ENCODE results near the gene RPS24. TPM values are rescaled to one million over a fixed set of nuclear protein-coding genes. Genes with fewer than 3 reads are reported as not detected.

Gene RPS24
- polyA plus RNA-seq, 1 donor (not counting 4 experiments of a cell fraction or from before 2014, with no cell fraction given): 5,180 TPM

- dilution Hi-C loops (cut with MboI; ENCODE audit: extremely low pct_ligation_motif_present, low sequenced_read_pairs): no loop called here
- Histone ChIP-seq H4K20me1 (ENCODE audit: control insufficient read depth, extremely low read depth, insufficient read depth, low read length) (no peaks in the 10 kb centered on the region), H2AFZ (ENCODE audit: control insufficient read depth, low read length) (peak overlapping the region; percentile 84), H3K27ac (ENCODE audit: control insufficient read depth, insufficient read depth, low read length) (peak overlapping the region; percentile 85), H3K27me3 (ENCODE audit: control insufficient read depth, extremely low read depth, insufficient read depth, low read length) (no peaks in the 10 kb centered on the region), H3K36me3 (ENCODE audit: control insufficient read depth in 2 of 2, extremely low read depth in 1 of 2, insufficient read depth in 2 of 2, low read length in 2 of 2) (peaks cover 9 to 22% of the 10 kb centered on the region in 2 experiments), H3K4me3 (ENCODE audit: control insufficient read depth in 2 of 3, extremely low read depth in 1 of 3, insufficient read depth in 2 of 3, low read depth in 1 of 3, low read length in 3 of 3) (peak overlapping the region; percentile 96 to 99 (median 99)), H3K9me3 (ENCODE audit: control insufficient read depth, low read depth, low read length) (no peaks in the 10 kb centered on the region), H3K79me2 (ENCODE audit: control insufficient read depth, insufficient read depth, low read length) (peaks cover 30% of the 10 kb centered on the region), H3K4me1 (ENCODE audit: control insufficient read depth, extremely low read depth, insufficient read depth, low read length) (peaks cover 37% of the 10 kb centered on the region), H3K9me1 (ENCODE audit: control insufficient read depth, extremely low read depth, insufficient read depth, low read length) (no peaks in the 10 kb centered on the region), H3K4me2 (ENCODE audit: control insufficient read depth, extremely low read depth, insufficient read depth, low read depth, low read length) (peak overlapping the region; percentile 81), H3K9ac (ENCODE audit: control insufficient read depth, extremely low read depth, insufficient read depth, low read length) (peak overlapping the region; percentile 98)
- TF ChIP-seq EZH2 (IDR thresholded peaks at IDR 0.05; ENCODE audit: low read length) (no peak), CTCF (optimal IDR thresholded peaks at IDR 0.05 in 1 of 3, IDR thresholded peaks at IDR 0.05 in 1 of 3, conservative IDR thresholded peaks at IDR 0.05 in 1 of 3; ENCODE audit: extremely low read depth in 1 of 3, insufficient read depth in 2 of 3, low read length in 3 of 3) (no peak)
- no peak for DNase-seq (ENCODE audit: low read depth, low spot score)
- no peak for FAIRE-seq
Measured at GRCh38 chr10:78028438-78029268, 5.0 kb upstream of the RPS24 start.

- H2AFZ ChIP-seq (ENCODE audit: control insufficient read depth, low read length): peak within 1 kb of the TSS; percentile 84
- H3K4me2 ChIP-seq (ENCODE audit: control insufficient read depth, extremely low read depth, insufficient read depth, low read depth, low read length): peak within 1 kb of the TSS; percentile 81
- H3K79me2 ChIP-seq (ENCODE audit: control insufficient read depth, insufficient read depth, low read length): peaks cover 38% of the 10 kb centered on the region
- peak within 1 kb of the TSS; percentile 96 to 99 (median 99) for H3K4me3 ChIP-seq (ENCODE audit: control insufficient read depth in 2 of 3, extremely low read depth in 1 of 3, insufficient read depth in 2 of 3, low read depth in 1 of 3, low read length in 3 of 3)
- dilution Hi-C loops (cut with MboI; ENCODE audit: extremely low pct_ligation_motif_present, low sequenced_read_pairs): no loop called here
- H3K9me3 ChIP-seq (ENCODE audit: control insufficient read depth, low read depth, low read length): no peaks in the 10 kb centered on the region
- H3K27me3 ChIP-seq (ENCODE audit: control insufficient read depth, extremely low read depth, insufficient read depth, low read length): no peaks in the 10 kb centered on the region
- H3K9ac ChIP-seq (ENCODE audit: control insufficient read depth, extremely low read depth, insufficient read depth, low read length): peak within 1 kb of the TSS; percentile 98
- FAIRE-seq (no peak), DNase-seq (ENCODE audit: low read depth, low spot score) (peak; percentile 88)
- H3K36me3 ChIP-seq (ENCODE audit: control insufficient read depth in 2 of 2, extremely low read depth in 1 of 2, insufficient read depth in 2 of 2, low read length in 2 of 2): peaks cover 3 to 21% of the 10 kb centered on the region in 2 experiments
- H3K4me1 ChIP-seq (ENCODE audit: control insufficient read depth, extremely low read depth, insufficient read depth, low read length): peaks cover 37% of the 10 kb centered on the region
- no peaks in the 10 kb centered on the region for H4K20me1 ChIP-seq (ENCODE audit: control insufficient read depth, extremely low read depth, insufficient read depth, low read length)
- peak within 1 kb of the TSS; percentile 85 for H3K27ac ChIP-seq (ENCODE audit: control insufficient read depth, insufficient read depth, low read length)
- TF ChIP-seq EZH2 (IDR thresholded peaks at IDR 0.05; ENCODE audit: low read length) (no peak), CTCF (optimal IDR thresholded peaks at IDR 0.05 in 1 of 3, IDR thresholded peaks at IDR 0.05 in 1 of 3, conservative IDR thresholded peaks at IDR 0.05 in 1 of 3; ENCODE audit: extremely low read depth in 1 of 3, insufficient read depth in 2 of 3, low read length in 3 of 3) (peak; percentile 66 to 81 (median 72))
- no peaks in the 10 kb centered on the region for H3K9me1 ChIP-seq (ENCODE audit: control insufficient read depth, extremely low read depth, insufficient read depth, low read length)
Measured at GRCh38 chr10:78029269-78030226, 4.1 kb upstream of the RPS24 start, which contains the start of gene POLR3A. Gene POLR3A (minus strand): TSS chr10:78029515. CDS start chr10:78029407, 108 bp downstream.

Measured in keratinocyte (primary cell).